RCC 7860 (cell line): ENCODE data around the gene ACO2.
"Not testable (repeated sequence)": the region's sequence is repeated elsewhere in the genome, so short reads cannot be mapped to it uniquely, and the experiment has no call there.

ENCODE experiments used
- DNase-seq: peaks from one replicate; pipeline ENCODE4 v3.0.0-alpha.2; 2015; ENCODE audit warnings: low spot score
- FAIRE-seq: peaks from 2 replicates; lab custom pipeline; 2012; peaks lifted over from hg19 to GRCh38; lab: Jason Lieb, UNC

ACO2 gene

GRCh38 chr22:41561788-41562187, 92.9 kb downstream of the ACO2 start:
- DNase-seq: no peak
- FAIRE-seq: no peak

GRCh38 chr22:41562461-41562860, 93.5 kb downstream of the ACO2 start:
- FAIRE-seq: no peak
- DNase-seq: no peak

GRCh38 chr22:41563051-41563711, 94.3 kb downstream of the ACO2 start:
- peak; percentile 65 for DNase-seq
- FAIRE-seq: peak; percentile 85

GRCh38 chr22:41564563-41564962, 95.6 kb downstream of the ACO2 start:
- FAIRE-seq: no peak
- DNase-seq: peak; percentile 14

- peak; percentile 82 for DNase-seq
- FAIRE-seq: peak; percentile 83
Observed at GRCh38 chr22:41565403-41566054, 96.6 kb downstream of the ACO2 start.

GRCh38 chr22:41567512-41567768, 98.5 kb downstream of the ACO2 start:
- FAIRE-seq (no peak), DNase-seq (no peak)

GRCh38 chr22:41568811-41569210, 99.9 kb downstream of the ACO2 start:
- DNase-seq (no peak), FAIRE-seq (no peak)

- FAIRE-seq (no peak), DNase-seq (no peak)
Observed at GRCh38 chr22:41570221-41570620, 101.3 kb downstream of the ACO2 start.

GRCh38 chr22:41571786-41572185, 102.9 kb downstream of the ACO2 start:
- DNase-seq (no peak), FAIRE-seq (no peak)

- DNase-seq, FAIRE-seq: not testable (repeated sequence)
Observed at GRCh38 chr22:41572305-41572704, 103.4 kb downstream of the ACO2 start.

GRCh38 chr22:41573677-41574076, 104.8 kb downstream of the ACO2 start:
- FAIRE-seq (no peak), DNase-seq (no peak)

GRCh38 chr22:41574847-41575381, 106.0 kb downstream of the ACO2 start:
- peak; percentile 66 for DNase-seq
- no peak for FAIRE-seq

- FAIRE-seq (no peak), DNase-seq (no peak)
Observed at GRCh38 chr22:41575533-41575932, 106.6 kb downstream of the ACO2 start.

- DNase-seq (peak; percentile 41), FAIRE-seq (no peak)
Observed at GRCh38 chr22:41576877-41577276, 108.0 kb downstream of the ACO2 start.

- DNase-seq (no peak), FAIRE-seq (no peak)
Observed at GRCh38 chr22:41578114-41578513, 109.2 kb downstream of the ACO2 start.
